Activated CD4-positive, alpha-beta T cell treated with anti-CD3 and anti-CD28 coated beads, Interleukin-2, amount 10 ng/mL, durations not matched to agents 7 days and 5 days (primary cell): ENCODE data around the gene DLG3. TPM values are rescaled to one million over a fixed set of nuclear protein-coding genes. Genes with fewer than 3 reads are reported as not detected.

ENCODE experiments used
- CTCF ChIA-PET: fragments of 350-600 bp; sonication (Branson Sonifier 250); formaldehyde crosslinking; loops from one replicate; lab custom pipeline; 2021; ENCODE audit warnings: antibody characterized with exemption; lab: Charles Lee
- POLR2A ChIA-PET: fragments of 350-600 bp; sonication (Branson Sonifier 250); formaldehyde crosslinking; loops from one replicate; lab custom pipeline; 2021; ENCODE audit warnings: antibody characterized with exemption; lab: Charles Lee
- DNase-seq: peaks from one replicate; pipeline ENCODE4 v3.0.0-alpha.2; 2020
- H3K27ac Mint-ChIP-seq: one replicate; pipeline ENCODE4 v1.8.0; 2021; ENCODE audit warnings: mild to moderate bottlenecking, moderate library complexity, mixed read lengths
- H3K27me3 Mint-ChIP-seq: one replicate; pipeline ENCODE4 v1.8.0; 2021; ENCODE audit warnings: mixed read lengths
- H3K36me3 Mint-ChIP-seq: one replicate; pipeline ENCODE4 v1.8.0; 2021; ENCODE audit warnings: low read depth, mixed read lengths
- H3K4me1 Mint-ChIP-seq: one replicate; pipeline ENCODE4 v1.8.0; 2021; ENCODE audit warnings: mixed read lengths
- H3K4me3 Mint-ChIP-seq: one replicate; pipeline ENCODE4 v1.8.0; 2021; ENCODE audit warnings: mild to moderate bottlenecking, moderate library complexity, mixed read lengths
- H3K9me3 Mint-ChIP-seq: one replicate; pipeline ENCODE4 v1.8.0; 2021; ENCODE audit warnings: mixed read lengths
- total RNA-seq, 2 experiments: library from RNA; stranded (reverse); gene quantifications; one replicate each; pipeline ENCODE4 v1.2.3, GENCODE V29; 2021

DLG3 gene
- total RNA-seq, 2 experiments from 2014 or later = 19.9 to 20.1 TPM

- CTCF ChIA-PET = interaction anchor here (1.2 to 3.3 kb wide), 3 partner anchors 8 to 11 kb away, joined by 3 to 16 read pairs (median 3); no protein-coding TSS in a partner anchor
These were observed 466 bp downstream of the DLG3 start for GRCh38 chrX:70444946-70445656.

GRCh38 chrX:70445951-70446350 is 1.3 kb downstream of the DLG3 start:
- DNase-seq = no peak
- Mint-ChIP-seq H3K4me3 (no peak overlapping the region), H3K36me3 (no peaks in the 10 kb centered on the region), H3K27me3 (peaks cover 44% of the 10 kb centered on the region), H3K4me1 (peaks cover 2% of the 10 kb centered on the region), H3K9me3 (no peaks in the 10 kb centered on the region), H3K27ac (no peak overlapping the region)
- ChIA-PET CTCF (interaction anchor here (1.2 to 3.3 kb wide), 2 partner anchors 10 to 12 kb away, joined by 3 to 16 read pairs; no protein-coding TSS in a partner anchor), POLR2A (no interaction called here)

More at GRCh38 chrX:70444946-70445656, 466 bp downstream of the DLG3 start:
- no peak for DNase-seq
- Mint-ChIP-seq H3K27me3 (peaks cover 50% of the 10 kb centered on the region), H3K4me1 (peaks cover 2% of the 10 kb centered on the region), H3K9me3 (no peaks in the 10 kb centered on the region), H3K27ac (no peak overlapping the region), H3K4me3 (no peak overlapping the region), H3K36me3 (no peaks in the 10 kb centered on the region)
- POLR2A ChIA-PET = no interaction called here

- no peak overlapping the region for H3K27ac Mint-ChIP-seq
- H3K4me1 Mint-ChIP-seq = peaks cover 4% of the 10 kb centered on the region
- no peaks in the 10 kb centered on the region for H3K36me3 Mint-ChIP-seq
- POLR2A ChIA-PET = no interaction called here
- peaks cover 38% of the 10 kb centered on the region for H3K27me3 Mint-ChIP-seq
- H3K9me3 Mint-ChIP-seq = no peaks in the 10 kb centered on the region
- H3K4me3 Mint-ChIP-seq = no peak overlapping the region
- CTCF ChIA-PET = interaction anchor here (1.2 kb wide), 1 partner anchor 9 kb away, joined by 3 read pairs; no protein-coding TSS in a partner anchor
- DNase-seq = no peak
These were observed 2.0 kb downstream of the DLG3 start for GRCh38 chrX:70446380-70447350.

GRCh38 chrX:70449457-70449966 is 4.9 kb downstream of the DLG3 start:
- Mint-ChIP-seq H3K36me3 (no peaks in the 10 kb centered on the region), H3K4me1 (peaks cover 29% of the 10 kb centered on the region), H3K4me3 (no peak overlapping the region), H3K9me3 (no peaks in the 10 kb centered on the region), H3K27ac (no peak overlapping the region), H3K27me3 (peaks cover 15% of the 10 kb centered on the region)
- POLR2A ChIA-PET = no interaction called here
- DNase-seq = no peak
- CTCF ChIA-PET = no interaction called here

- Mint-ChIP-seq H3K27me3 (no peaks in the 10 kb centered on the region), H3K4me3 (peak overlapping the region; percentile 74), H3K9me3 (no peaks in the 10 kb centered on the region), H3K4me1 (peaks cover 41% of the 10 kb centered on the region), H3K27ac (peak overlapping the region; percentile 85), H3K36me3 (peaks cover 4% of the 10 kb centered on the region)
- ChIA-PET POLR2A (no interaction called here), CTCF (interaction anchor here (1.0 to 2.8 kb wide), 5 partner anchors 9 to 213 kb away, joined by 3 to 22 read pairs (median 4); no protein-coding TSS in a partner anchor)
- peak; percentile 54 for DNase-seq
These were observed 7.6 kb downstream of the DLG3 start for GRCh38 chrX:70452143-70452733.

GRCh38 chrX:70453024-70453618 is 8.5 kb downstream of the DLG3 start:
- no peak for DNase-seq
- Mint-ChIP-seq H3K9me3 (no peaks in the 10 kb centered on the region), H3K27me3 (no peaks in the 10 kb centered on the region), H3K36me3 (peaks cover 4% of the 10 kb centered on the region), H3K4me1 (peaks cover 42% of the 10 kb centered on the region), H3K27ac (peak overlapping the region; percentile 85), H3K4me3 (peak overlapping the region; percentile 65)
- CTCF ChIA-PET = interaction anchor here (1.0 to 2.8 kb wide), 5 partner anchors 9 to 212 kb away, joined by 3 to 22 read pairs (median 3); partner anchors contain the start of gene DLG3
- POLR2A ChIA-PET = no interaction called here

GRCh38 chrX:70454441-70455365 is 10.1 kb downstream of the DLG3 start:
- peak; percentile 74 for DNase-seq
- no peaks in the 10 kb centered on the region for H3K27me3 Mint-ChIP-seq
- peak overlapping the region; percentile 93 for H3K27ac Mint-ChIP-seq
- peaks cover 42% of the 10 kb centered on the region for H3K4me1 Mint-ChIP-seq
- CTCF ChIA-PET = interaction anchor here (1.2 to 1.7 kb wide), 2 partner anchors 22 to 210 kb away, joined by 3 to 7 read pairs; no protein-coding TSS in a partner anchor
- POLR2A ChIA-PET = no interaction called here
- no peaks in the 10 kb centered on the region for H3K9me3 Mint-ChIP-seq
- peaks cover 4% of the 10 kb centered on the region for H3K36me3 Mint-ChIP-seq
- H3K4me3 Mint-ChIP-seq = peak overlapping the region; percentile 81

- ChIA-PET CTCF (interaction anchor here (0.5 to 1.7 kb wide), 4 partner anchors 10 to 572 kb away, joined by 3 to 7 read pairs (median 3); no protein-coding TSS in a partner anchor), POLR2A (no interaction called here)
- peak overlapping the region; percentile 81 for H3K4me3 Mint-ChIP-seq
- peak overlapping the region; percentile 93 for H3K27ac Mint-ChIP-seq
- no peaks in the 10 kb centered on the region for H3K27me3 Mint-ChIP-seq
- H3K9me3 Mint-ChIP-seq = no peaks in the 10 kb centered on the region
- H3K4me1 Mint-ChIP-seq = peaks cover 42% of the 10 kb centered on the region
- peaks cover 9% of the 10 kb centered on the region for H3K36me3 Mint-ChIP-seq
- no peak for DNase-seq
These were observed 10.9 kb downstream of the DLG3 start for GRCh38 chrX:70455366-70456202.

- Mint-ChIP-seq H3K9me3 (no peaks in the 10 kb centered on the region), H3K4me3 (peak overlapping the region; percentile 81), H3K36me3 (peaks cover 12% of the 10 kb centered on the region), H3K27ac (peak overlapping the region; percentile 93), H3K4me1 (peaks cover 42% of the 10 kb centered on the region), H3K27me3 (no peaks in the 10 kb centered on the region)
- POLR2A ChIA-PET = no interaction called here
- CTCF ChIA-PET = interaction anchor here (0.5 to 1.7 kb wide), 4 partner anchors 10 to 571 kb away, joined by 3 to 7 read pairs (median 3); no protein-coding TSS in a partner anchor
- no peak for DNase-seq
These were observed 11.6 kb downstream of the DLG3 start for GRCh38 chrX:70456256-70456655.

GRCh38 chrX:70461026-70461425 is 16.4 kb downstream of the DLG3 start:
- CTCF ChIA-PET = no interaction called here
- no peaks in the 10 kb centered on the region for H3K9me3 Mint-ChIP-seq
- H3K36me3 Mint-ChIP-seq = peaks cover 15% of the 10 kb centered on the region
- no peak overlapping the region for H3K4me3 Mint-ChIP-seq
- no peak overlapping the region for H3K27ac Mint-ChIP-seq
- POLR2A ChIA-PET = no interaction called here
- H3K27me3 Mint-ChIP-seq = no peaks in the 10 kb centered on the region
- no peak for DNase-seq
- peaks cover 14% of the 10 kb centered on the region for H3K4me1 Mint-ChIP-seq
